AG10803 (cell line): ENCODE data around the gene PCDHA1.
"Not testable (repeated sequence)": the region's sequence is repeated elsewhere in the genome, so short reads cannot be mapped to it uniquely, and the experiment has no call there.

ENCODE experiments used
- DNase-seq: peaks from one replicate; pipeline ENCODE4 v3.0.0; 2010; ENCODE audit warnings: low read depth
- H3K4me3 ChIP-seq: 2 replicates; pipeline ENCODE4 v1.5.1; 2011; ENCODE audit warnings: mild to moderate bottlenecking, low read length, control low read depth
- TF ChIP-seq, protein P1 (sequence below): conservative IDR thresholded peaks from 2 replicates; pipeline ENCODE4 v1.5.1; 2011; ENCODE audit warnings: mild to moderate bottlenecking, low read length, control low read depth, inconsistent platforms

Gene PCDHA1

DNA sequence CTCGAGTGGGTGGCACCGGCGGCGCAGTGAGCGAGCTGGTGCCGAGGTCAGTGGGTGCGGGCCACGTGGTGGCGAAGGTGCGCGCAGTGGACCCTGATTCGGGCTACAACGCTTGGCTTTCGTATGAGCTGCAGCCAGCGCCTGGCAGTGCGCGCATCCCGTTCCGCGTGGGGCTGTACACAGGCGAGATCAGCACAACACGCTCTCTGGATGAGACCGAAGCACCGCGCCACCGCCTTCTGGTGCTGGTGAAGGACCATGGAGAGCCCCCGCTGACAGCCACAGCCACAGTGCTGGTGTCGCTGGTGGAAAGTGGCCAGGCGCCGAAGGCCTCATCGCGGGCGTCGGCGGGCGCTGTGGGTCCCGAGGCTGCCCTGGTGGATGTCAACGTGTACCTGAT is 37.5 kb downstream of the PCDHA1 start:
- TF ChIP-seq, protein P1, sequence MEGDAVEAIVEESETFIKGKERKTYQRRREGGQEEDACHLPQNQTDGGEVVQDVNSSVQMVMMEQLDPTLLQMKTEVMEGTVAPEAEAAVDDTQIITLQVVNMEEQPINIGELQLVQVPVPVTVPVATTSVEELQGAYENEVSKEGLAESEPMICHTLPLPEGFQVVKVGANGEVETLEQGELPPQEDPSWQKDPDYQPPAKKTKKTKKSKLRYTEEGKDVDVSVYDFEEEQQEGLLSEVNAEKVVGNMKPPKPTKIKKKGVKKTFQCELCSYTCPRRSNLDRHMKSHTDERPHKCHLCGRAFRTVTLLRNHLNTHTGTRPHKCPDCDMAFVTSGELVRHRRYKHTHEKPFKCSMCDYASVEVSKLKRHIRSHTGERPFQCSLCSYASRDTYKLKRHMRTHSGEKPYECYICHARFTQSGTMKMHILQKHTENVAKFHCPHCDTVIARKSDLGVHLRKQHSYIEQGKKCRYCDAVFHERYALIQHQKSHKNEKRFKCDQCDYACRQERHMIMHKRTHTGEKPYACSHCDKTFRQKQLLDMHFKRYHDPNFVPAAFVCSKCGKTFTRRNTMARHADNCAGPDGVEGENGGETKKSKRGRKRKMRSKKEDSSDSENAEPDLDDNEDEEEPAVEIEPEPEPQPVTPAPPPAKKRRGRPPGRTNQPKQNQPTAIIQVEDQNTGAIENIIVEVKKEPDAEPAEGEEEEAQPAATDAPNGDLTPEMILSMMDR, result no peak
- DNase-seq, result no peak
- H3K4me3 ChIP-seq, result no peak overlapping the region

DNA sequence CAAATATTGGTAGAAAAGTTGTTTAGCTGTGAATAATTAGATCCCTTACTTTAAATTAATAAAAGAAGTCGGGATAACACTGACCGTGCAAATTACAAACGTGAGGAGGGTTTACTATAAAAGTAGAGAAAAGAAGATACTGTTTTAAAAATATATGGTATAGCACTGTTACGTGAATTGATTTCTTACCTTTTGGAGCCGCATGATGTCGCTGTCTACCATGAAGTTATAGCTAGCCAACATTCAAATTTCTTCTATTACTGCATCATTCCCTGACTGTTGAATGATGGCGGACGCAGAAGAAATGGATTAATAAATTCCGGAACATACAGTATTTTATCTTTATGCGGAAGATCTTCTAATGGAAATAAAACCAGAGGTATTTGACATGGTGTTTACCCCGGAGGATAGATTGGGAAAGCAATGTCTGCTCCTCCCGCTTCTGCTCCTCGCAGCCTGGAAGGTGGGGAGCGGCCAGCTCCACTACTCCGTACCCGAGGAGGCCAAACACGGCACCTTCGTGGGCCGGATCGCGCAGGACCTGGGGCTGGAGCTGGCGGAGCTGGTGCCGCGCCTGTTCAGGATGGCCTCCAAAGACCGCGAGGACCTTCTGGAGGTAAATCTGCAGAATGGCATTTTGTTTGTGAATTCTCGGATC is 41.9 kb downstream of the PCDHA1 start, which contains the start of gene PCDHA6:
Gene PCDHA6 (plus strand): TSS at position 257 of the 658 bp plus-strand sequence. CDS start 132 bp downstream, at position 389.
- no peak for DNase-seq
- no peak within 1 kb of the TSS; the same call in 1 of the 2 replicates for H3K4me3 ChIP-seq
- TF ChIP-seq, protein P1, result 0 out of 2 replicates have a peak, but pooled peaks have one; percentile 15

DNA sequence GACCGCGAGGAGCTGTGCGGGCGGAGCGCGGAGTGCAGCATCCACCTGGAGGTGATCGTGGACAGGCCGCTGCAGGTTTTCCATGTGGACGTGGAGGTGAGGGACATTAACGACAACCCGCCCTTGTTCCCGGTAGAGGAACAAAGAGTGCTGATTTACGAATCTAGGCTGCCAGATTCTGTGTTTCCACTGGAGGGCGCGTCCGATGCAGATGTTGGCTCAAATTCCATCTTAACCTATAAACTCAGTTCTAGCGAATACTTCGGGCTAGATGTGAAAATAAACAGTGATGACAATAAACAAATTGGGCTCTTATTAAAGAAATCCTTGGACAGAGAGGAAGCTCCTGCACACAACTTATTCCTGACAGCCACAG is 42.4 kb downstream of the PCDHA1 start:
- no peak overlapping the region for H3K4me3 ChIP-seq
- TF ChIP-seq, protein P1, result no peak
- no peak for DNase-seq

DNA sequence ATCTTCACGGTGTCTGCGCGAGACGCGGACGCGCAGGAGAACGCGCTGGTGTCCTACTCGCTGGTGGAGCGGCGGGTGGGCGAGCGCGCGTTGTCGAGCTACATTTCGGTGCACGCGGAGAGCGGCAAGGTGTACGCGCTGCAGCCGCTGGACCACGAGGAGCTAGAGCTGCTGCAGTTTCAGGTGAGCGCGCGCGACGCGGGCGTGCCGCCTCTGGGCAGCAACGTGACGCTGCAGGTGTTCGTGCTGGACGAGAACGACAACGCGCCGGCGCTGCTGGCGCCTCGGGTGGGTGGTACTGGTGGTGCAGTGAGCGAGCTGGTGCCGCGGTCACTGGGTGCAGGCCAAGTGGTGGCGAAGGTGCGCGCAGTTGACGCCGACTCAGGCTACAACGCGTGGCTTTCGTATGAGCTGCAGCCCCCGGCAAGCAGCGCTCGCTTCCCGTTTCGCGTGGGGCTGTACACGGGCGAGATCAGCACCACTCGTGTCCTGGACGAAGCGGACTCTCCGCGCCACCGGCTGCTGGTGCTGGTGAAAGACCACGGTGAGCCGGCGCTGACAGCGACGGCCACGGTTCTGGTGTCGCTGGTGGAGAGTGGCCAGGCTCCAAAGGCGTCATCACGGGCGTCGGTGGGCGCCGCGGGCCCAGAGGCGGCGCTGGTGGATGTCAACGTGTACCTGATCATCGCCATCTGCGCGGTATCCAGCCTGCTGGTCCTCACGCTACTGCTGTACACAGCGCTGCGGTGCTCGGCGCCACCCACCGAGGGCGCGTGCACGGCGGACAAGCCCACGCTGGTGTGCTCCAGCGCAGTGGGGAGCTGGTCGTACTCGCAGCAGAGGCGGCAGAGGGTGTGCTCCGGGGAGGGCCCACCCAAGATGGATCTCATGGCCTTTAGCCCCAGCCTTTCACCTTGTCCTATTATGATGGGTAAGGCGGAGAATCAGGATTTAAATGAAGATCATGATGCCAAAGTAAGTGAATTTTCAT is 43.9 kb downstream of the PCDHA1 start:
- DNase-seq, H3K4me3 ChIP-seq: not testable (repeated sequence)

DNA sequence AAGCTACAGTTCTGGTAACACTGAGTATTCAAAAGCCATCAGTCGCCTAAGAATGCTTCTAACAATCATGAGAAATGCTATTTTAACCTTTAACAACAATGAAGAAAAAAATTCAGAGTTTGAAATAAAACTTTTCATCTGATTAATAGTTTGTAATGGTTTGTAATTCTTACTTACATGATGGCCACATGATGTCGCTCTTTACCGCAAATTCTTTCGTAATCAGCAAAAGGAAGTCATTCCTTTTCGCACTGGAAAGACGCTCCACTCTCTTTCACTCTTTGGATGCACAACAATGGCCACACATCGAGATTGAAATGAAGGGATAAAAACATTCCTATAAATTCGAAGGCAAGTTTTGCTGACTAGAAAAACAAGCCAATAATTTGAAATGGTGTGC is 48.1 kb downstream of the PCDHA1 start, which contains the start of gene PCDHA7:
Gene PCDHA7 (plus strand): TSS at position 277 of the 400 bp plus-strand sequence. CDS start 115 bp downstream, at position 392.
- TF ChIP-seq, protein P1, result peak; percentile 18; the same call in 1 of the 2 replicates
- peak; percentile 35 for DNase-seq
- H3K4me3 ChIP-seq, result peak within 1 kb of the TSS; percentile 32

DNA sequence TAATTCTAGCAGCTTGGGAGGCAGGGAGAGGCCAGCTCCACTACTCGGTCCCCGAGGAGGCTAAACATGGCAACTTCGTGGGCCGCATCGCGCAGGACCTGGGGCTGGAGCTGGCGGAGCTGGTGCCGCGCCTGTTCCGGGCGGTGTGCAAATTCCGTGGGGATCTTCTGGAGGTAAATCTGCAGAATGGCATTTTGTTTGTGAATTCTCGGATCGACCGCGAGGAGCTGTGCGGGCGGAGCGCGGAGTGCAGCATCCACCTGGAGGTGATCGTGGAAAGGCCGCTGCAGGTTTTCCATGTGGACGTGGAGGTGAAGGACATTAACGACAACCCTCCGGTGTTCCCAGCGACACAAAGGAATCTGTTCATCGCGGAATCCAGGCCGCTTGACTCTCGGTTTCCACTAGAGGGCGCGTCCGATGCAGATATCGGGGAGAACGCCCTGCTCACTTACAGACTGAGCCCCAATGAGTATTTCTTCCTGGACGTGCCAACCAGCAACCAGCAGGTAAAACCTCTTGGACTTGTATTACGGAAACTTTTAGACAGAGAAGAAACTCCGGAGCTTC is 48.6 kb downstream of the PCDHA1 start:
- not testable (repeated sequence) for DNase-seq
- peak overlapping the region; percentile 32 for H3K4me3 ChIP-seq

DNA sequence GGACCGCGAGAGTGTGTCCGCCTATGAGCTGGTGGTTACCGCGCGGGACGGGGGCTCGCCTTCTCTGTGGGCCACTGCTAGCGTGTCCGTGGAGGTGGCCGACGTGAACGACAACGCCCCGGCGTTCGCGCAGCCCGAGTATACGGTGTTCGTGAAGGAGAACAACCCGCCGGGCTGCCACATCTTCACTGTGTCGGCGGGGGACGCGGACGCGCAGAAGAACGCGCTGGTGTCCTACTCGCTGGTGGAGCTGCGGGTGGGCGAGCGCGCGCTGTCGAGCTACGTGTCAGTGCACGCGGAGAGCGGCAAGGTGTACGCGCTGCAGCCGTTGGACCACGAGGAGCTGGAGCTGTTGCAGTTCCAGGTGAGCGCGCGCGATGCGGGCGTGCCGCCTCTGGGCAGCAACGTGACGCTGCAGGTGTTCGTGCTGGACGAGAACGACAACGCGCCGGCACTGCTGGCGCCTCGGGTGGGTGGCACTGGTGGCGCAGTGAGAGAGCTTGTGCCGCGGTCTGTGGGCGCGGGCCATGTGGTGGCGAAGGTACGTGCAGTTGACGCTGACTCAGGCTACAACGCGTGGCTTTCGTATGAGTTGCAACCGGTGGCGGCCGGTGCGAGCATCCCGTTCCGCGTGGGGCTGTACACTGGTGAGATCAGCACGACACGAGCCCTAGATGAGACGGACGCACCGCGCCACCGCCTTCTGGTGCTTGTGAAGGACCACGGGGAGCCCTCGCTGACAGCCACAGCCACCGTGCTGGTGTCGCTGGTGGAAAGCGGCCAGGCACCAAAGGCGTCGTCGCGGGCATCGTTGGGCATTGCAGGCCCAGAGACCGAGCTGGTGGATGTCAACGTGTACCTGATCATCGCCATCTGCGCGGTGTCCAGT is 49.9 kb downstream of the PCDHA1 start:
- DNase-seq, result no peak
- H3K4me3 ChIP-seq, result no peak overlapping the region
- TF ChIP-seq, protein P1, result no peak
